ENCODE measurements around the gene CTRB1. TPM values are rescaled to one million over a fixed set of nuclear protein-coding genes. Genes with fewer than 3 reads are reported as not detected.

CTRB1 gene
- total RNA-seq, result not detected in 2 replicates

GRCh38 chr16:75218256-75219076, at the start of gene CTRB1:
Gene CTRB1, plus strand, starts transcription at chr16:75218988. Its CDS starts 20 bp downstream, at chr16:75219008.

GRCh38 chr16:75206749-75207451, 11.9 kb upstream of the CTRB1 start, which contains the start of gene CTRB2:
Gene CTRB2, minus strand, starts transcription at chr16:75207161. Its CDS starts 20 bp downstream, at chr16:75207141.

GRCh38 chr16:75251280-75252048, 32.7 kb downstream of the CTRB1 start, which contains the start of gene BCAR1:
Gene BCAR1, minus strand, starts transcription at chr16:75251624. Its CDS starts 142 bp downstream, at chr16:75251482.

Other genes starting within 250 kb of the CTRB1 start
- 10.7 and 14.1 TPM in 2 replicates for gene WDR59, start 233.9 kb upstream of the CTRB1 start, total RNA-seq
- 7.1 and 8.8 TPM in 2 replicates for gene ZNRF1, start 220.0 kb upstream of the CTRB1 start, total RNA-seq
- 0.26 and 0.31 TPM in 2 replicates for gene LDHD, start 102.2 kb upstream of the CTRB1 start, total RNA-seq
- 10.6 and 10.7 TPM in 2 replicates for gene ZFP1, start 70.5 kb upstream of the CTRB1 start, total RNA-seq
- not detected in 2 replicates for gene CTRB2, start 11.8 kb upstream of the CTRB1 start, total RNA-seq
- 35.9 and 44.1 TPM in 2 replicates for gene BCAR1, start 32.6 kb downstream of the CTRB1 start, total RNA-seq
- gene CFDP1, start 214.5 kb downstream of the CTRB1 start, total RNA-seq, result 50.1 and 53.6 TPM in 2 replicates
- gene TMEM170A, start 245.7 kb downstream of the CTRB1 start, total RNA-seq, result 9.5 and 11.9 TPM in 2 replicates